ENCODE measurements around the gene CALCA.

Gene CALCA

DNA sequence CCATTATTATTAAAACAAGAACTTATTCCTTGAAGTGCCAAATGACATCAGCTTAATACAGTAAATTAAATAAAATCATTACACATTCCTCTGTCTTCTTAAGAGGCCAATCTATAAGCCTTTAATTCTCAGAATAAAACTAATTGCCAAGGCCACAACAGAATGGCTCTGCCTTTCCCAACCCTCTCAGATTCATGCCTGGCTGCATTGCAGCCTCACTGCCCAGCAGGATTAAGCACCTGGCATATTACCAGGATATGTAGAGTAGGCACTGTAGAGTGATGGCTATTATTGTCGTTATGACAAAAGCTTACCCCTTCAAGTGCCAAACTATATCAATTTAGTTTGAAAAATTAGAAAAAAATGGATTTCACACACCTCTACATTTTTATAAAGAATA is 9.4 kb upstream of the CALCA start:
- no peak for DNase-seq (ENCODE audit: extremely low spot score)
- POLR2A ChIA-PET = no interaction called here
- TF ChIP-seq, protein P1, sequence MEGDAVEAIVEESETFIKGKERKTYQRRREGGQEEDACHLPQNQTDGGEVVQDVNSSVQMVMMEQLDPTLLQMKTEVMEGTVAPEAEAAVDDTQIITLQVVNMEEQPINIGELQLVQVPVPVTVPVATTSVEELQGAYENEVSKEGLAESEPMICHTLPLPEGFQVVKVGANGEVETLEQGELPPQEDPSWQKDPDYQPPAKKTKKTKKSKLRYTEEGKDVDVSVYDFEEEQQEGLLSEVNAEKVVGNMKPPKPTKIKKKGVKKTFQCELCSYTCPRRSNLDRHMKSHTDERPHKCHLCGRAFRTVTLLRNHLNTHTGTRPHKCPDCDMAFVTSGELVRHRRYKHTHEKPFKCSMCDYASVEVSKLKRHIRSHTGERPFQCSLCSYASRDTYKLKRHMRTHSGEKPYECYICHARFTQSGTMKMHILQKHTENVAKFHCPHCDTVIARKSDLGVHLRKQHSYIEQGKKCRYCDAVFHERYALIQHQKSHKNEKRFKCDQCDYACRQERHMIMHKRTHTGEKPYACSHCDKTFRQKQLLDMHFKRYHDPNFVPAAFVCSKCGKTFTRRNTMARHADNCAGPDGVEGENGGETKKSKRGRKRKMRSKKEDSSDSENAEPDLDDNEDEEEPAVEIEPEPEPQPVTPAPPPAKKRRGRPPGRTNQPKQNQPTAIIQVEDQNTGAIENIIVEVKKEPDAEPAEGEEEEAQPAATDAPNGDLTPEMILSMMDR (IDR thresholded peaks at IDR 0.05; ENCODE audit: control extremely low read depth, extremely low read depth, low read depth, missing control alignments) = no peak
- CTCF ChIA-PET = interaction anchor here (1.0 to 1.7 kb wide), 4 partner anchors 12 to 25 kb away, joined by 3 to 6 read pairs (median 4); no protein-coding TSS in a partner anchor

DNA sequence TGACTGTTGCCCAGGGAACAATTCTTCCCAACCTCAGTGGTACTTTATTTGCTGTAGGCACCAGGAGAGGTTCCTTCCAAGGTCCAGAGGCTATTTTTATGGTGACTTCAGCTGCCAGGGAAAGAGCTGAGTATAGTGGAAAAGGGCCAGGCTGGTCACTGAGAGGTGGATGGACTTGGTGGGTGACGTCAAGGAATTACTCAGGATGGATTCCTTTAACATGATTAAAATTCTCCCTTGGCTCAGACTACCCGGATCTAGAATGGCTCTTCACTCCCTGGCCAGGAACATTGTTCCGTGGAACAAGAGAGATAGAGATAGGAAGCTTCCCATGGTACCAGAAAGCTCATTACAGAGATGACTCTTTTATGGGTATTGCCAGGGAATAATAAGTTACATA is 8.7 kb upstream of the CALCA start:
- ChIA-PET CTCF (interaction anchor here (1.5 to 1.7 kb wide), 3 partner anchors 12 to 25 kb away, joined by 3 to 6 read pairs (median 5); no protein-coding TSS in a partner anchor), POLR2A (no interaction called here)
- no peak for DNase-seq (ENCODE audit: extremely low spot score)
- TF ChIP-seq, protein P1 (IDR thresholded peaks at IDR 0.05; ENCODE audit: control extremely low read depth, extremely low read depth, low read depth, missing control alignments) = no peak

DNA sequence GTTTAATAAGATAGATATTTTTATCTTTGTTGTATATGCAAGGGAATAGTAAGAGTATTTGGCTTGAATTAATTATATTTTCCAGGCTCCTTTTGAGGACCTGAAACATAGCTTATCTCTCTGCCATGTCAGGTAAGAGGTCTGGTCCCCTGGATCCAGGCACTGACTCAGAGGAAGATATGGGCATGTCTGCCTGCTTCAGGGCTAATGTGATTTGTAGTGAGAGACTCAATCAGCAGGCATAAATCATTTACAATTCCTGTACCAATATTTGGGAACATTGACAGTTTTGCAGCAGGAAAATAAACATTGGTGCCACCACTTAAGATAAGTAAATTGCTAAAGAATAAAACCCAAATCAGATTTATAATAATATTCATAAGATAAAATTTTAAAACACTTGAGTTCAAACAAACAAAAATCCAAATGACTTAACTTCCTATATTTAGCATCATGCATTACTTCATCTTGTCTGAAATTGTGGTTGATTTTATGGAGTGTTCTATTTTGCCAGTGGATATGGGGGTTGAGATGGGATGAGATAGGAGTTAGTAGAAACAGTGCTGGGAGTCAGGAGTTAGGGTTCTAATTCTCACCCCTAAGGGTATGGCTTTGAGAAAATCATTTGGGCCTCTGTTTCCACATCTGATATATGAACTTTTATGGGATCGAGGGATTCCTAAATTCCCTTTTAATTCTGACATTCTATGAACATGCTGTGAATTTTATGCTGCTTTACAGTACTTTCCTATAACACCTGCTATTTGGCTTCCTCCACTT is 5.1 kb upstream of the CALCA start:
- CTCF ChIA-PET = no interaction called here
- TF ChIP-seq, protein P1 (IDR thresholded peaks at IDR 0.05; ENCODE audit: control extremely low read depth, extremely low read depth, low read depth, missing control alignments) = no peak
- DNase-seq (ENCODE audit: extremely low spot score) = no peak
- POLR2A ChIA-PET = no interaction called here

- CTCF ChIA-PET = interaction anchor here (0.8 to 3.3 kb wide), 9 partner anchors 22 to 235 kb away, joined by 3 to 21 read pairs (median 4); partner anchors contain the start of gene CALCB
- POLR2A ChIA-PET = no interaction called here
- no peak for DNase-seq (ENCODE audit: extremely low spot score)
- TF ChIP-seq, protein P1 (IDR thresholded peaks at IDR 0.05; ENCODE audit: control extremely low read depth, extremely low read depth, low read depth, missing control alignments) = no peak
These were observed 3.1 kb upstream of the CALCA start for GRCh38 chr11:14975252-14975587.

DNA sequence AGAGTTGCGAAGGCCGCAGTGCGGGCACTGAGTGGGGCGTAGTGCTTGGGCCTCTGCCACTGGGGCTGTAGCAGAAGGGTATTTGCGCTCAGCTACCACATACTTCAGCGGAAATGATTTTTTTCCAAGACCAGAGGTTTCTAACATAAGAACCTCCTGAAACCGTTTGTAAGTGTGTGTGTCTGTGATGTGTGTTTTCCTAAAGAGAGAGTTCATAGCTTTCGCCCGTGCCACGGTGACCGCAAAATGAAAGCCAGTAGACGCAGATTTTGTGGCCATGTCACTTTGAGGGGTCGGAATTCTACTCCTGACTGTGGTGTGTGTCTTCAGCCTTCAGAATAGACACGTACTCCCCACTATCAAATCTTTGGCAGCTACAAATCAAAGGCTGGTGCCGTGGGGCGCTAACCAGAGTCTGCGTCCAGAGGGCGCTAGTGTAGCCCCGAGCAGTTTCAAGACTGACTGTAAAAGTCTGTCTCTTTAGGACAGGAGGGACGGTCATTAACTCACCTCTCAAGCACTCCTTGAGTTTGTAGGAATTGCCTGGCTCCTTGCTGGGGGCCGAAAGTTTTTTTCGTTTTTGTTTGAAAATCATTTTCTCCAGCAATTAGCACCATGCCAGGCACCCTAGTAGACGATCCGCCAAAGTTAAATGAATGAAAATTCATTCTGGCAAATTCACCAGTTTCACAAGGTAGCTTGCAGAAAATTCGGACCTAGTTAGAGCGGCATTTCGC is 2.5 kb upstream of the CALCA start:
- POLR2A ChIA-PET = no interaction called here
- DNase-seq (ENCODE audit: extremely low spot score) = peak; percentile 40
- TF ChIP-seq, protein P1 (IDR thresholded peaks at IDR 0.05; ENCODE audit: control extremely low read depth, extremely low read depth, low read depth, missing control alignments) = peak; percentile 60
- CTCF ChIA-PET = interaction anchor here (0.6 to 3.3 kb wide), 15 partner anchors 9 to 236 kb away, joined by 3 to 21 read pairs (median 4); partner anchors contain the start of gene CALCB

DNA sequence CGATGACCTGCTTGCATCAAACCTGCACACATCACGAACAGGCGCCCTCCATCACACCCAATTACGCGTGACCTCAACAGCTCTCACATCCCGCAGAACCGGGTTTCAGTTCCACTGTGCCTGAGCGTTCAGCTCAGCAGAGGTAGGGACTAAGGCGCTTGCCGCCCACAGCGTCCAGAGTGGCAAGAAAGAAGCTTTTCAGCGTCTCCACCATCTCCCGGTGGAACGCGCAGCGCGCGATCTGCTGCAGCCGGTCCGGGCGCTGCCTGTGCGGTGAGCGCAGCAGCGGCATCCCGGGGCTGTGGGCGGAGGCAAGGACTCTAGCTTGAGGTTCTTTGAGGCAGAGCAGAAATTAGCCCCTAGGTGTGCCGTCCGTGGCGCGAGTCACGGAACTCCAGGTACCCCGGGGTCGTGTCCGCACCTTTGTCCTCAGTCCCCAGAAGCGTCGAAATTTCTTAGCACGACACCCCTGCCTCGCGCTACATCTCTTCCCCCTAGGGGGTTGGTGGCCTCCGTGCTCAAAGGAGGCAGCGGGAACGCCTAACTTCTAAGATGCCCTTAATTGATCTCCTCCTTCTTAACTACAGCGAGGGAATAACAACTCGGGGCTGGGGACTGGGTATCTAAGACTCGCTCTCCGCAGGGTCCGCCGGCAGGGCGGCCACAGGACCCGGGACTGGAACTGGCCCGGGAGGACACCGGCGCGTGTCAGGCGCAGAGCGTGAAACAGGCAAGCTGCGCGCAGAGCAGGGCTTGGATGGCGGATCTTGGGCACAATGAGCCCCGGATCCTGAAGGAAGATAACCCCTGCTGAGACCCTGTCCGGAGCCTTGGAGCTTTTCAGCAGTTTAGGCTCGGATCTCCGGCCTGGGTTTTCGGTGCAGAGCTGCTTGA is 1.7 kb upstream of the CALCA start:
- no peak for DNase-seq (ENCODE audit: extremely low spot score)
- TF ChIP-seq, protein P1 (IDR thresholded peaks at IDR 0.05; ENCODE audit: control extremely low read depth, extremely low read depth, low read depth, missing control alignments) = no peak
- POLR2A ChIA-PET = no interaction called here
- CTCF ChIA-PET = interaction anchor here (0.6 to 3.3 kb wide), 17 partner anchors 8 to 236 kb away, joined by 3 to 21 read pairs (median 4); partner anchors contain the start of gene CALCB
